GM10847 (cell line): Measurements from ENCODE around the gene SLC22A16.

Source experiments
- POLR2A ChIP-seq: IDR thresholded peaks from 2 replicates; pipeline ENCODE4 v1.6.1; 2011; ENCODE audit not compliant: insufficient read length; ENCODE audit errors: extremely low read depth

Gene SLC22A16

GRCh38 chr6:110476046-110476849 lies at the start of gene SLC22A16:
TSS of gene SLC22A16 (minus strand) at chr6:110476613. CDS start at chr6:110476574, 39 bp downstream.
- TF ChIP-seq POLR2A, result no peak

GRCh38 chr6:110525001-110525400 lies 48.6 kb upstream of the SLC22A16 start:
- no peak for TF ChIP-seq POLR2A

- no peak for TF ChIP-seq POLR2A
Observed at GRCh38 chr6:110524305-110524704, 47.9 kb upstream of the SLC22A16 start.

GRCh38 chr6:110523451-110524021 lies 47.1 kb upstream of the SLC22A16 start:
- TF ChIP-seq POLR2A, result no peak

GRCh38 chr6:110522427-110522826 lies 46.0 kb upstream of the SLC22A16 start:
- no peak for TF ChIP-seq POLR2A

GRCh38 chr6:110520992-110521543 lies 44.7 kb upstream of the SLC22A16 start:
- TF ChIP-seq POLR2A, result no peak

GRCh38 chr6:110520209-110520965 lies 44.0 kb upstream of the SLC22A16 start:
- no peak for TF ChIP-seq POLR2A

- TF ChIP-seq POLR2A, result no peak
Observed at GRCh38 chr6:110517601-110518281, 41.3 kb upstream of the SLC22A16 start.

- TF ChIP-seq POLR2A, result no peak
Observed at GRCh38 chr6:110517034-110517433, 40.6 kb upstream of the SLC22A16 start.

GRCh38 chr6:110514818-110515217 lies 38.4 kb upstream of the SLC22A16 start:
- TF ChIP-seq POLR2A, result no peak

GRCh38 chr6:110512991-110513390 lies 36.6 kb upstream of the SLC22A16 start:
- TF ChIP-seq POLR2A, result no peak

- no peak for TF ChIP-seq POLR2A
Observed at GRCh38 chr6:110511401-110511800, 35.0 kb upstream of the SLC22A16 start.

GRCh38 chr6:110509617-110510241 lies 33.3 kb upstream of the SLC22A16 start:
- TF ChIP-seq POLR2A, result no peak

GRCh38 chr6:110495949-110496348 lies 19.5 kb upstream of the SLC22A16 start:
- TF ChIP-seq POLR2A, result no peak
